GM23248 (cell line): ENCODE measurements around the gene ITGB6. TPM values are rescaled to one million over a fixed set of nuclear protein-coding genes. Genes with fewer than 3 reads are reported as not detected.

Experiments used
- DNase-seq: peaks from one replicate; pipeline ENCODE4 v3.0.0-alpha.2; 2015
- H2AFZ ChIP-seq: fragments of 200-600 bp; sonication (generic); 2 replicates; pipeline ENCODE4 v1.6.1; 2016; ENCODE audit warnings: antibody characterized with exemption
- H3F3A ChIP-seq: fragments of 200-600 bp; sonication (generic); 2 replicates; pipeline ENCODE4 v1.6.1; 2016; ENCODE audit warnings: mild to moderate bottlenecking, antibody characterized with exemption, mixed run types; ENCODE audit not compliant: insufficient read depth
- H3K27ac ChIP-seq: fragments of 200-600 bp; sonication (generic); 2 replicates; pipeline ENCODE4 v1.5.1; 2016; ENCODE audit warnings: mild to moderate bottlenecking
- H3K27me3 ChIP-seq: fragments of 200-600 bp; sonication (generic); replicated peaks from 2 replicates; pipeline ENCODE4 v1.6.1; 2016; ENCODE audit warnings: mild to moderate bottlenecking; ENCODE audit not compliant: insufficient read depth
- H3K36me3 ChIP-seq: fragments of 200-600 bp; sonication (generic); 2 replicates; pipeline ENCODE4 v1.6.1; 2016; ENCODE audit warnings: low read depth, mild to moderate bottlenecking
- H3K4me1 ChIP-seq: fragments of 200-600 bp; sonication (generic); 2 replicates; pipeline ENCODE4 v1.6.1; 2016; ENCODE audit warnings: mild to moderate bottlenecking; ENCODE audit not compliant: insufficient read depth
- H3K4me2 ChIP-seq: fragments of 200-600 bp; sonication (generic); one replicate; pipeline ENCODE4 v1.6.1; 2016; ENCODE audit warnings: mild to moderate bottlenecking; ENCODE audit not compliant: unreplicated experiment
- H3K4me3 ChIP-seq: fragments of 200-600 bp; sonication (generic); 2 replicates; pipeline ENCODE4 v1.5.1; 2016; ENCODE audit warnings: mild to moderate bottlenecking
- H3K79me2 ChIP-seq: fragments of 200-600 bp; sonication (generic); 2 replicates; pipeline ENCODE4 v1.6.1; 2016; ENCODE audit warnings: mild to moderate bottlenecking; ENCODE audit not compliant: insufficient read depth
- H3K9ac ChIP-seq: fragments of 200-600 bp; sonication (generic); 2 replicates; pipeline ENCODE4 v1.6.1; 2016; ENCODE audit warnings: mild to moderate bottlenecking
- H3K9me2 ChIP-seq: fragments of 200-600 bp; sonication (generic); 2 replicates; pipeline ENCODE4 v1.6.1; 2016; ENCODE audit warnings: mixed run types, mild to moderate bottlenecking, moderate library complexity; ENCODE audit not compliant: insufficient read depth
- H3K9me3 ChIP-seq: fragments of 200-600 bp; sonication (generic); one replicate; pipeline ENCODE4 v1.6.1; 2017; ENCODE audit warnings: low read depth
- H4K20me1 ChIP-seq: fragments of 200-600 bp; sonication (generic); 2 replicates; pipeline ENCODE4 v1.6.0; 2016; ENCODE audit not compliant: insufficient read depth
- EZH2 ChIP-seq: fragments of 200-600 bp; sonication (generic); IDR thresholded peaks from 2 replicates; pipeline ENCODE4 v1.6.1; 2018; ENCODE audit warnings: antibody characterized with exemption, mild to moderate bottlenecking; ENCODE audit not compliant: insufficient read depth, poor library complexity, severe bottlenecking
- EZH2phosphoT487 ChIP-seq: fragments of 200-600 bp; sonication (generic); IDR thresholded peaks from 2 replicates; pipeline ENCODE4 v1.6.1; 2018; ENCODE audit warnings: antibody characterized with exemption, moderate library complexity, mild to moderate bottlenecking, low read depth; ENCODE audit not compliant: insufficient read depth
- WGBS, 2 experiments: methylation state at CpG; one replicate each; pipeline ENCODE4 v1.1.6; 2015 to 2017; ENCODE audit warnings: low lambda C conversion rate in 2 of 2, low coverage in 1 of 2; ENCODE audit errors: missing lambda C conversion rate in 2 of 2; 5-methylcytosine and 5-hydroxymethylcytosine counted together
- in situ Hi-C: fragments of 300-500 bp; cut with MboI; formaldehyde crosslinking; loops from 2 replicates; pipeline ENCODE4 v1.15.0; 2020
- polyA plus RNA-seq: library from polyadenylated mRNA; unstranded; fragments of >200 nt; fragmentation: Nextera tagmentation; extraction: Ambion mirVana; gene quantifications from 2 replicates; pipeline ENCODE4 v1.2.1, GENCODE V29; 2016
- total RNA-seq: library from RNA; depleted of rRNA; stranded (reverse); fragments of >200 nt; shearing (Covaris generic); gene quantifications from 2 replicates; pipeline ENCODE4 v1.2.3, GENCODE V29; 2014

ITGB6 gene
- total and polyA plus RNA-seq, 2 experiments from 2014 or later: 0.05 TPM; not detected in 1

DNA sequence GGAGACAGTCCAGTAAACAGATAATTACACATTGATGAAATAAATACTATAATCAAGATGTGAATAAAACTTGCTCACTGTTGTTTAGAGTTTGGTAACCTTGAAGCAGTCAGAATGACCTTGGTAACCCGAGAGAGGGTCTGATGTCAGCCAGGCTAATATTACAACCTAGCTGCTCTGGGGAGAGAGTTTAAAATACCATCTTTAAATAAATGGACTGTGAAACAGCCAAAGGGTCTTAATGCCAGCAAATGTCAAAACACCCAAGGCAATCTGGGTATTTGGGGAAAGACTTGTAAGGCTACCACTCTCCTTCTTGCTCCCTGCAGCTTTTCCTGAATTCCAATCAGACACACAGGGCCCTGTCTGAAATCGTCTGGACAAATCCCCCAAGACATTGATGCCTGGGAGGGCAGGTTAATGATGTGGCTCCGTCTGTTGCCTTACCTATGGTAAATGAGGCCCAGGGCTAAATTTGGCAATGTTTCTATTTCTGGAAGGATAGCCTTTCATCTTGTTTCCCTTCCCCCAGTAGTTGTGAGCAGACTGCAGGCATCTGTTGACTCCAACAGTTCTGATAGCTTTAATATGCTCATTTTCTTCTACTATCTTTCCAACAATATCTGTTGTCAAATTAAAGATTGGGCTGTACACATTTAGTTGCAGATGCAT lies 43.0 kb upstream of the ITGB6 start:
- in situ Hi-C loops: no loop called here
- Histone ChIP-seq H3K9ac (no peak overlapping the region), H3K4me1 (peaks cover 17% of the 10 kb centered on the region), H3K27me3 (no peaks in the 10 kb centered on the region), H3F3A (peaks cover 15% of the 10 kb centered on the region; the same call in 1 of the 2 replicates), H3K27ac (no peak overlapping the region), H4K20me1 (no peaks in the 10 kb centered on the region), H3K4me3 (no peak overlapping the region), H3K9me3 (no peaks in the 10 kb centered on the region), H2AFZ (no peak overlapping the region), H3K79me2 (no peaks in the 10 kb centered on the region), H3K9me2 (no peaks in the 10 kb centered on the region), H3K36me3 (no peaks in the 10 kb centered on the region), H3K4me2 (no peak overlapping the region)
- 87 to 97% methylated on average over 3 of the region's 3 CpGs for WGBS, 2 experiments
- no peak for TF ChIP-seq EZH2
- no peak for TF ChIP-seq EZH2phosphoT487
- DNase-seq: no peak

DNA sequence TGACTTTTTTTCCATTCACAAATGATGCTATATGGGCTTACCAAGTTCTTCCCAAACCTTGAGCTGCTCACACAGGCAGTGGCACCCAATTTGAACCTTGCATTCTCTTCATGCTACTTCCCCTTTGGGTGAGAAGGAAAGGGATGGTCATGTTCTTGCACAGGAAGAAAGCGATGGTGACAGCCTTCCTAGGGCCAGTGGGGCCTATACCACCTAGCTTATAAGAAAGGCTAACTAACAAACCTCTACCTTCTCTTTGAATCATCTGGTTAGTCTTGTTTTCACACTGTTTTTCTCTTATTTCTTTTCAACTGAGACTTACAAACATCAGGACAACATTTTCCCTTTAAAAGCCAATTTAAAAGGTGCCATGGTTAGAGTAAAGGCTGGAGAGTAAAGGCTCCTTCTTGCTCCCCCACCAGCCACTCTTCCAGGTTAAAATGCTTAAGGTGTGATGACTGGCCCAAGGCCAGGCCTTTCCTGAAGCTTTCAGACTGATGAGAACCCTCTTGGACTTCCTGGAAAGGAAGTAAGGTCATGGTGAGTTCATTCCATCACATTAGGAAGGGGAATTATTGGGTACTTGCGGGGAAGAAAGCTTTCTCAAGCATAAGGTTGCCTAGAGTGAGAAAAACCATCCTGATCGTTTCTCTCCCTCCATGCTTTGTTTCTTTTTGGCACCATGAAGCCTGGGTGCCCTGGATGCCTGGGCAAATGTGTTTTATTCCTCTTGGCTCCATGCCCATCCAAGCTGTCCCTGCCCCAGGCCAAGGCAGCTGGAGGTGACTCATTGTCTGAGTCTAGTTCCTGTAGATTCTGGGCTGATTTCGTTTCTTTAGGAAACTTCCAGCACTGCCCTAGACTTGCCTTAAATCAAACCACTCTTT lies 41.4 kb upstream of the ITGB6 start:
- no peaks in the 10 kb centered on the region for H3K9me2 ChIP-seq
- H3K4me2 ChIP-seq: peak overlapping the region; percentile 40
- no peaks in the 10 kb centered on the region for H4K20me1 ChIP-seq
- H3K27ac ChIP-seq: peak overlapping the region; percentile 34
- DNase-seq: peak; percentile 87
- H3K27me3 ChIP-seq: no peaks in the 10 kb centered on the region
- H3F3A ChIP-seq: peaks cover 15% of the 10 kb centered on the region; the same call in 1 of the 2 replicates
- in situ Hi-C loops: no loop called here
- WGBS, 2 experiments: 55 to 60% methylated on average over 4 of the region's 4 CpGs
- H3K36me3 ChIP-seq: no peaks in the 10 kb centered on the region
- H3K4me1 ChIP-seq: peaks cover 17% of the 10 kb centered on the region
- H2AFZ ChIP-seq: no peak overlapping the region
- H3K79me2 ChIP-seq: no peaks in the 10 kb centered on the region
- no peak overlapping the region for H3K9ac ChIP-seq
- H3K9me3 ChIP-seq: no peaks in the 10 kb centered on the region
- TF ChIP-seq EZH2phosphoT487: no peak
- TF ChIP-seq EZH2: no peak
- no peak overlapping the region for H3K4me3 ChIP-seq

DNA sequence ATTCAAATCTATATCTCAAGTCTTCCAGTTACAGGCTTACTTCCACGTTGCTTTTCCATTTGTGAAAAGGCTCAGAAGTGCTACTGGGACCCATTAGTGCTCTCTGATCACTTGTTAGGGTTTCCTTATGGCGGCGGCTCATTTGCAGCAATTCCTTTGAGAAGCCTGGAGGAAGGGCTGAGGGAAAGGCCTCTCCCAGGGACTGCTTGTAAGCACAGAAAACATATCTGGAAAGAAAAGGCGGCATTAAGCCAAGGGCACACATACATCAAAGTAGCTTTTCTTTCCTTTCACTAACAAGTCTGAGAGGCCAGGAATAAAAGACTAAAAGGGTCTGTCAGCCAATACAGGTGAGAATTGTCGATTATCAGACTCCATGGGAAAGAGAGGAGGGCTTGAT lies 39.4 kb upstream of the ITGB6 start:
- no peaks in the 10 kb centered on the region for H3K9me3 ChIP-seq
- in situ Hi-C loops: no loop called here
- no peak overlapping the region for H3K4me3 ChIP-seq
- H3K9me2 ChIP-seq: no peaks in the 10 kb centered on the region
- WGBS, 2 experiments: 79 to 80% methylated on average over 5 of the region's 5 CpGs
- H4K20me1 ChIP-seq: no peaks in the 10 kb centered on the region
- H3K9ac ChIP-seq: no peak overlapping the region
- no peaks in the 10 kb centered on the region for H3K36me3 ChIP-seq
- H3K4me1 ChIP-seq: peaks cover 17% of the 10 kb centered on the region
- no peak overlapping the region for H3K27ac ChIP-seq
- no peaks in the 10 kb centered on the region for H3K79me2 ChIP-seq
- no peak overlapping the region for H2AFZ ChIP-seq
- H3F3A ChIP-seq: peaks cover 15% of the 10 kb centered on the region; the same call in 1 of the 2 replicates
- H3K27me3 ChIP-seq: no peaks in the 10 kb centered on the region
- no peak for DNase-seq
- TF ChIP-seq EZH2phosphoT487 (no peak), EZH2 (no peak)
- H3K4me2 ChIP-seq: no peak overlapping the region

DNA sequence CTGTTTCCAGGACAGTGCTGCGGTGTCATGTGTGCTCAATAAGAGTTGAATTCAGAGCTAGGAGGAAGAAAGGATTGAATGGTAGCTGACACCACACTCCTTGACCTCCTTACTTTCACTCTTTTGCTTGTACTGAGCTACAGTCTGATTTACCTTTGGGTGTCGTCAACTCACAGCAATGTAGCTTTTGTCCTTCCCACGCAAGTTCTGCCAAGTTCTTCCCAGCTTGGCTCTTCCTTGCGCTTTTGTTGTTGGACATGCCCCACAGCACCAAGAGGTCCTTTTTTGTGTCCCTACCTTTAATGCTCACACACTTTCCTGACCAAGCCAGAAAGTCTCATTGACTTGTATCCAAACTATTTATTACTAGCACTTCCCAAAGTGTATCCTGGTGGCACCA lies 38.3 kb upstream of the ITGB6 start:
- no peak overlapping the region for H3K9ac ChIP-seq
- no peaks in the 10 kb centered on the region for H4K20me1 ChIP-seq
- no peak overlapping the region for H3K4me3 ChIP-seq
- H3K4me2 ChIP-seq: no peak overlapping the region
- H3K36me3 ChIP-seq: no peaks in the 10 kb centered on the region
- no peaks in the 10 kb centered on the region for H3K27me3 ChIP-seq
- peaks cover 15% of the 10 kb centered on the region; the same call in 1 of the 2 replicates for H3F3A ChIP-seq
- no peak overlapping the region for H3K27ac ChIP-seq
- H2AFZ ChIP-seq: no peak overlapping the region
- no peak for DNase-seq
- 87 to 91% methylated on average over 4 of the region's 4 CpGs for WGBS, 2 experiments
- H3K9me3 ChIP-seq: no peaks in the 10 kb centered on the region
- no peaks in the 10 kb centered on the region for H3K79me2 ChIP-seq
- TF ChIP-seq EZH2phosphoT487 (no peak), EZH2 (no peak)
- in situ Hi-C loops: no loop called here
- H3K9me2 ChIP-seq: no peaks in the 10 kb centered on the region
- peaks cover 17% of the 10 kb centered on the region for H3K4me1 ChIP-seq
